Measurements from ENCODE around the gene DTD1.

Gene DTD1

GRCh38 chr20:18571578-18571977, 16.3 kb upstream of the DTD1 start:
- Histone ChIP-seq H3K27me3 (ENCODE audit: insufficient read depth, low read length) (no peaks in the 10 kb centered on the region), H3K79me2 (ENCODE audit: control insufficient read depth, insufficient read depth, low read length, unreplicated experiment) (peaks cover 13% of the 10 kb centered on the region), H3K27ac (ENCODE audit: low read depth, low read length) (no peak overlapping the region), H3K36me3 (ENCODE audit: insufficient read depth, low read length) (no peaks in the 10 kb centered on the region; the same call in 1 of the 2 replicates), H3K4me3 (ENCODE audit: low read depth, low read length) (no peak overlapping the region), H3K4me1 (ENCODE audit: control insufficient read depth, insufficient read depth, low read length, unreplicated experiment) (peaks cover 2% of the 10 kb centered on the region), H2AFZ (ENCODE audit: low read length, unreplicated experiment) (no peak overlapping the region)

- no peak overlapping the region for H3K4me3 ChIP-seq (ENCODE audit: low read depth, low read length)
- no peaks in the 10 kb centered on the region for H3K27me3 ChIP-seq (ENCODE audit: insufficient read depth, low read length)
- H3K4me1 ChIP-seq (ENCODE audit: control insufficient read depth, insufficient read depth, low read length, unreplicated experiment): no peaks in the 10 kb centered on the region
- no peaks in the 10 kb centered on the region for H3K79me2 ChIP-seq (ENCODE audit: control insufficient read depth, insufficient read depth, low read length, unreplicated experiment)
- no peaks in the 10 kb centered on the region for H3K36me3 ChIP-seq (ENCODE audit: insufficient read depth, low read length)
- no peak overlapping the region for H2AFZ ChIP-seq (ENCODE audit: low read length, unreplicated experiment)
- H3K27ac ChIP-seq (ENCODE audit: low read depth, low read length): no peak overlapping the region
These were observed 9.9 kb upstream of the DTD1 start for GRCh38 chr20:18577942-18578341.

GRCh38 chr20:18578581-18578980, 9.3 kb upstream of the DTD1 start:
- Histone ChIP-seq H3K4me3 (ENCODE audit: low read depth, low read length) (no peak overlapping the region), H3K27me3 (ENCODE audit: insufficient read depth, low read length) (no peaks in the 10 kb centered on the region), H3K79me2 (ENCODE audit: control insufficient read depth, insufficient read depth, low read length, unreplicated experiment) (no peaks in the 10 kb centered on the region), H3K36me3 (ENCODE audit: insufficient read depth, low read length) (no peaks in the 10 kb centered on the region), H3K4me1 (ENCODE audit: control insufficient read depth, insufficient read depth, low read length, unreplicated experiment) (no peaks in the 10 kb centered on the region), H2AFZ (ENCODE audit: low read length, unreplicated experiment) (no peak overlapping the region), H3K27ac (ENCODE audit: low read depth, low read length) (no peak overlapping the region)

- Histone ChIP-seq H3K27me3 (ENCODE audit: insufficient read depth, low read length) (no peaks in the 10 kb centered on the region), H3K79me2 (ENCODE audit: control insufficient read depth, insufficient read depth, low read length, unreplicated experiment) (no peaks in the 10 kb centered on the region), H3K36me3 (ENCODE audit: insufficient read depth, low read length) (no peaks in the 10 kb centered on the region), H2AFZ (ENCODE audit: low read length, unreplicated experiment) (no peak overlapping the region), H3K4me3 (ENCODE audit: low read depth, low read length) (no peak overlapping the region), H3K4me1 (ENCODE audit: control insufficient read depth, insufficient read depth, low read length, unreplicated experiment) (no peaks in the 10 kb centered on the region), H3K27ac (ENCODE audit: low read depth, low read length) (no peak overlapping the region)
These were observed 7.8 kb upstream of the DTD1 start for GRCh38 chr20:18580012-18580411.

GRCh38 chr20:18585134-18585533, 2.7 kb upstream of the DTD1 start:
- Histone ChIP-seq H3K4me3 (ENCODE audit: low read depth, low read length) (no peak overlapping the region), H3K27me3 (ENCODE audit: insufficient read depth, low read length) (no peaks in the 10 kb centered on the region), H3K36me3 (ENCODE audit: insufficient read depth, low read length) (no peaks in the 10 kb centered on the region), H2AFZ (ENCODE audit: low read length, unreplicated experiment) (no peak overlapping the region), H3K27ac (ENCODE audit: low read depth, low read length) (no peak overlapping the region), H3K4me1 (ENCODE audit: control insufficient read depth, insufficient read depth, low read length, unreplicated experiment) (no peaks in the 10 kb centered on the region), H3K79me2 (ENCODE audit: control insufficient read depth, insufficient read depth, low read length, unreplicated experiment) (peaks cover 12% of the 10 kb centered on the region)

GRCh38 chr20:18588574-18588933, 700 bp downstream of the DTD1 start:
- H3K27ac ChIP-seq (ENCODE audit: low read depth, low read length): peak overlapping the region; percentile 8; the same call in 1 of the 2 replicates

GRCh38 chr20:18589941-18590674, 2.3 kb downstream of the DTD1 start:
- H3K27ac ChIP-seq (ENCODE audit: low read depth, low read length): no peak overlapping the region
- H3K36me3 ChIP-seq (ENCODE audit: insufficient read depth, low read length): no peaks in the 10 kb centered on the region

More at GRCh38 chr20:18588574-18588933, 700 bp downstream of the DTD1 start:
- peaks cover 12% of the 10 kb centered on the region for H3K79me2 ChIP-seq (ENCODE audit: control insufficient read depth, insufficient read depth, low read length, unreplicated experiment)
- no peaks in the 10 kb centered on the region for H3K27me3 ChIP-seq (ENCODE audit: insufficient read depth, low read length)
- H3K4me1 ChIP-seq (ENCODE audit: control insufficient read depth, insufficient read depth, low read length, unreplicated experiment): no peaks in the 10 kb centered on the region
- H2AFZ ChIP-seq (ENCODE audit: low read length, unreplicated experiment): peak overlapping the region; percentile 61
- H3K36me3 ChIP-seq (ENCODE audit: insufficient read depth, low read length): no peaks in the 10 kb centered on the region
- H3K4me3 ChIP-seq (ENCODE audit: low read depth, low read length): peak overlapping the region; percentile 91

GRCh38 chr20:18596270-18596669, 8.4 kb downstream of the DTD1 start:
- Histone ChIP-seq H3K79me2 (ENCODE audit: control insufficient read depth, insufficient read depth, low read length, unreplicated experiment) (no peaks in the 10 kb centered on the region), H2AFZ (ENCODE audit: low read length, unreplicated experiment) (no peak overlapping the region), H3K27me3 (ENCODE audit: insufficient read depth, low read length) (no peaks in the 10 kb centered on the region), H3K4me1 (ENCODE audit: control insufficient read depth, insufficient read depth, low read length, unreplicated experiment) (no peaks in the 10 kb centered on the region), H3K4me3 (ENCODE audit: low read depth, low read length) (no peak overlapping the region), H3K27ac (ENCODE audit: low read depth, low read length) (no peak overlapping the region), H3K36me3 (ENCODE audit: insufficient read depth, low read length) (peaks cover 9% of the 10 kb centered on the region)

More at GRCh38 chr20:18589941-18590674, 2.3 kb downstream of the DTD1 start:
- H3K27me3 ChIP-seq (ENCODE audit: insufficient read depth, low read length): no peaks in the 10 kb centered on the region
- no peak overlapping the region for H3K4me3 ChIP-seq (ENCODE audit: low read depth, low read length)
- H2AFZ ChIP-seq (ENCODE audit: low read length, unreplicated experiment): no peak overlapping the region
- H3K4me1 ChIP-seq (ENCODE audit: control insufficient read depth, insufficient read depth, low read length, unreplicated experiment): no peaks in the 10 kb centered on the region
- peaks cover 12% of the 10 kb centered on the region for H3K79me2 ChIP-seq (ENCODE audit: control insufficient read depth, insufficient read depth, low read length, unreplicated experiment)

- Histone ChIP-seq H3K27me3 (ENCODE audit: insufficient read depth, low read length) (no peaks in the 10 kb centered on the region), H3K79me2 (ENCODE audit: control insufficient read depth, insufficient read depth, low read length, unreplicated experiment) (no peaks in the 10 kb centered on the region), H3K36me3 (ENCODE audit: insufficient read depth, low read length) (no peaks in the 10 kb centered on the region), H2AFZ (ENCODE audit: low read length, unreplicated experiment) (no peak overlapping the region), H3K27ac (ENCODE audit: low read depth, low read length) (no peak overlapping the region), H3K4me3 (ENCODE audit: low read depth, low read length) (no peak overlapping the region), H3K4me1 (ENCODE audit: control insufficient read depth, insufficient read depth, low read length, unreplicated experiment) (no peaks in the 10 kb centered on the region)
These were observed 21.9 kb downstream of the DTD1 start for GRCh38 chr20:18609741-18610140.

- Histone ChIP-seq H3K27ac (ENCODE audit: low read depth, low read length) (no peak overlapping the region), H3K4me3 (ENCODE audit: low read depth, low read length) (no peak overlapping the region), H3K36me3 (ENCODE audit: insufficient read depth, low read length) (peaks cover 4% of the 10 kb centered on the region; the same call in 1 of the 2 replicates), H3K4me1 (ENCODE audit: control insufficient read depth, insufficient read depth, low read length, unreplicated experiment) (no peaks in the 10 kb centered on the region), H2AFZ (ENCODE audit: low read length, unreplicated experiment) (no peak overlapping the region), H3K27me3 (ENCODE audit: insufficient read depth, low read length) (no peaks in the 10 kb centered on the region), H3K79me2 (ENCODE audit: control insufficient read depth, insufficient read depth, low read length, unreplicated experiment) (no peaks in the 10 kb centered on the region)
These were observed 23.6 kb downstream of the DTD1 start for GRCh38 chr20:18611492-18611891.

GRCh38 chr20:18613553-18613952, 25.7 kb downstream of the DTD1 start:
- H3K4me3 ChIP-seq (ENCODE audit: low read depth, low read length): no peak overlapping the region
- H3K27me3 ChIP-seq (ENCODE audit: insufficient read depth, low read length): no peaks in the 10 kb centered on the region
- no peak overlapping the region for H3K27ac ChIP-seq (ENCODE audit: low read depth, low read length)
- peaks cover 12% of the 10 kb centered on the region; the same call in 1 of the 2 replicates for H3K36me3 ChIP-seq (ENCODE audit: insufficient read depth, low read length)
- no peaks in the 10 kb centered on the region for H3K79me2 ChIP-seq (ENCODE audit: control insufficient read depth, insufficient read depth, low read length, unreplicated experiment)
- H2AFZ ChIP-seq (ENCODE audit: low read length, unreplicated experiment): no peak overlapping the region
- H3K4me1 ChIP-seq (ENCODE audit: control insufficient read depth, insufficient read depth, low read length, unreplicated experiment): no peaks in the 10 kb centered on the region

Data from ACC112 (cell line).